CD4-positive, CD25-positive, alpha-beta regulatory T cell (primary cell): Measurements from ENCODE around the gene TTC13. TPM values are rescaled to one million over a fixed set of nuclear protein-coding genes. Genes with fewer than 3 reads are reported as not detected.
A peak's percentile ranks its signal among the peaks of the same experiment; 100 is the strongest.
"Not testable (repeated sequence)": the region's sequence is repeated elsewhere in the genome, so short reads cannot be mapped to it uniquely, and the experiment has no call there.

Source experiments
- ATAC-seq, 2 donors: fragments of 150-1000 bp; cut with Tn5 transposase; one replicate each; pipeline ENCODE4 v1.10.0; 2021; ENCODE audit warnings: low read depth in 2 of 2, moderate number of reproducible peaks in 2 of 2, moderate library complexity in 1 of 2
- DNase-seq, 3 donors: peaks; one replicate each; pipeline versions ENCODE4 v3.0.0 to v3.0.0-alpha.2; 2012 to 2022; ENCODE audit warnings: mixed read lengths in 1 of 3
- H3K27ac ChIP-seq: one replicate; pipeline ENCODE4 v1.7.0; 2013; ENCODE audit warnings: mild to moderate bottlenecking, low read length; ENCODE audit not compliant: insufficient read depth, poor library complexity, severe bottlenecking
- H3K27me3 ChIP-seq: one replicate; pipeline ENCODE4 v1.7.0; 2013; ENCODE audit warnings: low read length; ENCODE audit not compliant: control insufficient read depth, insufficient read depth
- H3K36me3 ChIP-seq: one replicate; pipeline ENCODE4 v1.7.0; 2013; ENCODE audit warnings: mild to moderate bottlenecking, low read length, moderate library complexity; ENCODE audit not compliant: control insufficient read depth, insufficient read depth
- H3K4me1 ChIP-seq: 2 replicates; pipeline ENCODE4 v1.7.0; 2013; ENCODE audit warnings: mild to moderate bottlenecking, low read length; ENCODE audit not compliant: insufficient read depth, control insufficient read depth, poor library complexity, severe bottlenecking
- H3K4me3 ChIP-seq: one replicate; pipeline ENCODE4 v1.7.0; 2013; ENCODE audit warnings: low read depth, mild to moderate bottlenecking, low read length, moderate library complexity
- H3K9me3 ChIP-seq, 2 experiments: 1 replicate in 1 of 2; 2 replicates in 1 of 2; pipeline ENCODE4 v1.7.0; 2013; ENCODE audit warnings: low read length in 2 of 2, mild to moderate bottlenecking in 1 of 2, moderate library complexity in 1 of 2; ENCODE audit not compliant: control insufficient read depth in 2 of 2
- H3K27ac Mint-ChIP-seq, 3 donors: one replicate each; pipeline ENCODE4 v1.8.0; 2020 to 2022; ENCODE audit warnings: mild to moderate bottlenecking in 3 of 3, mixed read lengths in 3 of 3, moderate library complexity in 2 of 3
- H3K27me3 Mint-ChIP-seq: one replicate; pipeline ENCODE4 v1.8.0; 2022; ENCODE audit warnings: mild to moderate bottlenecking, mixed read lengths
- H3K36me3 Mint-ChIP-seq: one replicate; pipeline ENCODE4 v1.8.0; 2020; ENCODE audit warnings: mixed read lengths
- H3K4me1 Mint-ChIP-seq, 4 donors: one replicate each; pipeline ENCODE4 v1.8.0; 2020 to 2022; ENCODE audit warnings: mixed read lengths in 4 of 4, mild to moderate bottlenecking in 1 of 4
- H3K4me3 Mint-ChIP-seq, 4 donors: one replicate each; pipeline ENCODE4 v1.8.0; 2020 to 2022; ENCODE audit warnings: mild to moderate bottlenecking in 4 of 4, mixed read lengths in 4 of 4, moderate library complexity in 3 of 4
- H3K9me3 Mint-ChIP-seq, 7 donors: one replicate each; pipeline ENCODE4 v1.8.0; 2020 to 2022; ENCODE audit warnings: mixed read lengths in 7 of 7, mild to moderate bottlenecking in 3 of 7, moderate library complexity in 2 of 7
- polyA plus RNA-seq, 4 donors: library from polyadenylated mRNA; unstranded; fragments of 300-500 nt; fragmentation: Illumina TruSeq; gene quantifications; one replicate each; pipeline ENCODE4 v1.2.3, GENCODE V29; 2021
- total RNA-seq: library from RNA; stranded (reverse); gene quantifications from one replicate; pipeline ENCODE4 v1.2.3, GENCODE V29; 2022

The TTC13 gene, protein sequence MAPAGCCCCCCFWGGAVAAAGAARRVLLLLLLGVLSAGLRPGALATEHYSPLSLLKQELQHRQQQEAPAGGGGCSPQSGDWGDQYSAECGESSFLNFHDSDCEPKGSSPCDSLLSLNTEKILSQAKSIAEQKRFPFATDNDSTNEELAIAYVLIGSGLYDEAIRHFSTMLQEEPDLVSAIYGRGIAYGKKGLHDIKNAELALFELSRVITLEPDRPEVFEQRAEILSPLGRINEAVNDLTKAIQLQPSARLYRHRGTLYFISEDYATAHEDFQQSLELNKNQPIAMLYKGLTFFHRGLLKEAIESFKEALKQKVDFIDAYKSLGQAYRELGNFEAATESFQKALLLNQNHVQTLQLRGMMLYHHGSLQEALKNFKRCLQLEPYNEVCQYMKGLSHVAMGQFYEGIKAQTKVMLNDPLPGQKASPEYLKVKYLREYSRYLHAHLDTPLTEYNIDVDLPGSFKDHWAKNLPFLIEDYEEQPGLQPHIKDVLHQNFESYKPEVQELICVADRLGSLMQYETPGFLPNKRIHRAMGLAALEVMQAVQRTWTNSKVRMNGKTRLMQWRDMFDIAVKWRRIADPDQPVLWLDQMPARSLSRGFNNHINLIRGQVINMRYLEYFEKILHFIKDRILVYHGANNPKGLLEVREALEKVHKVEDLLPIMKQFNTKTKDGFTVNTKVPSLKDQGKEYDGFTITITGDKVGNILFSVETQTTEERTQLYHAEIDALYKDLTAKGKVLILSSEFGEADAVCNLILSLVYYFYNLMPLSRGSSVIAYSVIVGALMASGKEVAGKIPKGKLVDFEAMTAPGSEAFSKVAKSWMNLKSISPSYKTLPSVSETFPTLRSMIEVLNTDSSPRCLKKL
- total RNA-seq (40.5 TPM), polyA plus RNA-seq (10 to 100 TPM in 3 of 4 donors, 1 to 10 TPM in 1; 8.9 to 13.8 (median 11.1) TPM)

DNA sequence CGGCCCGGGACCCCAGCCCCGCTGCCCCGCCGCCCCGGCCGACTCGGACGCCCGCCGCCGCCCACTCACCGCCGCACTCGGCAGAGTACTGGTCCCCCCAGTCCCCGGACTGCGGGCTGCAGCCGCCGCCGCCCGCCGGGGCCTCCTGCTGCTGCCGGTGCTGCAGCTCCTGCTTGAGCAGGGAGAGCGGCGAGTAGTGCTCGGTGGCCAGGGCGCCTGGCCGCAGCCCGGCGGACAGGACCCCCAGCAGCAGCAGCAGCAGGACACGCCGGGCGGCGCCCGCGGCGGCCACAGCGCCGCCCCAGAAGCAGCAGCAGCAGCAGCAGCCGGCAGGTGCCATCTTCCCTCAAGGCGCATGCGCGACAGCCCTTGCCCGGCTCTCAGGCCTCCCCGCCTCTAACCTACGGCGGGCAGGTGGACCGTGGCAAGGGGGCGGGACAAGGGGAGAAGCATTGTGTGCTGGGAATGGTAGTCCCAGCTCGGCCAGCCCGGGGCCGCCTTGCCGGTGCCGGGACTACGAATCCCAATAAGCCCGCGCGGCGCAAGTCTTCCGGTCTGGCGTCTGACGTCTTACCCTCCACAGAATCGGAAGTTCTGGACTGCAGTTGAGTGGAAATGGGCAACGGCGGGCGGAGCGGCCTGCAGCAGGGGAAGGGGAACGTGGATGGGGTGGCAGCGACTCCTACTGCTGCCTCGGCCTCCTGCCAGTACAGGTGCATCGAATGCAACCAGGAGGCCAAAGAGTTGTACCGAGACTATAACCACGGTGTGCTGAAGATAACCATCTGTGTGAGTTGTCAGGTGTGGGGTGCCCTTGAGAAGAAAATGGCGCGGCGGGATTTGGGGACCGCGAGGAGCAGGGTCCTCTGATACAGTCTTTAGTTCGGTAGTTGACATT is at the start of gene TTC13, which contains the start of gene ARV1:
TSS of gene TTC13 (minus strand) at position 371 of the 898 bp plus-strand sequence. CDS start at position 340, 31 bp downstream.
TSS of gene ARV1 (plus strand) at position 604 of the 898 bp plus-strand sequence. CDS start at position 616, 12 bp downstream.
- peak; percentile 97 to 99 (median 98) for DNase-seq
- H3K36me3 Mint-ChIP-seq, result peaks cover 5% of the 10 kb centered on the region
- peaks cover 8 to 39% (median 29%) of the 10 kb centered on the region in 4 donors for H3K4me1 Mint-ChIP-seq
- Histone ChIP-seq H3K27ac (peak within 1 kb of the TSS; percentile 84), H3K27me3 (no peaks in the 10 kb centered on the region), H3K36me3 (peaks cover 18% of the 10 kb centered on the region), H3K4me3 (peak within 1 kb of the TSS; percentile 91), H3K4me1 (peaks cover 47% of the 10 kb centered on the region), H3K9me3 (no peaks in the 10 kb centered on the region)
- H3K27ac Mint-ChIP-seq, result peak within 1 kb of the TSS; percentile 93 to 98 (median 94)
- H3K9me3 Mint-ChIP-seq, result no peaks in the 10 kb centered on the region
- peak; percentile 96 to 97 for ATAC-seq
- peak within 1 kb of the TSS; percentile 89 to 97 (median 95) for H3K4me3 Mint-ChIP-seq
- no peaks in the 10 kb centered on the region for H3K27me3 Mint-ChIP-seq

DNA sequence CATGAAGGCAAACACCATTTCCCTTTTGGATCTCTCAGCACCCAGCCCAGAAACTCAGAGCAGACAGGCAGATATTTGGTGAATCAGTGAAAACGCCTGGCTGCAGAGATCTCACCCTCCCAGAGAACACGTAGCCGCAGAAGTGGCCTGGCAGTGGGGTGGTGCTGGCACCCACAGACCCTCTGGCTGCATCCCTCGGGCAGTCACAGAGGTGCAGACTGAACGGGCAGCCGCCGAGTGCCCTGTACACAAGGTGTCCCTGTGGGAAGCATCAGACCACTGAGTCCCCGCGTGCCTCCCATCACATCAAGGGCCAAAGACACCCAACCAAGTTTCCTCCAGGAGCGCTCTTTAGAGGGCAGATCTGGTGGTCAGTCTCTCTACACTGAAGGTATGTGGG is 49.3 kb upstream of the TTC13 start:
- Mint-ChIP-seq H3K36me3 (peaks cover 14% of the 10 kb centered on the region), H3K4me1 (peaks cover 0 to 10% (median 3%) of the 10 kb centered on the region in 4 donors), H3K9me3 (no peaks in the 10 kb centered on the region), H3K27me3 (no peaks in the 10 kb centered on the region), H3K27ac (no peak overlapping the region), H3K4me3 (no peak overlapping the region)
- H3K9me3 ChIP-seq, result no peaks in the 10 kb centered on the region
- no peak for DNase-seq
- ATAC-seq, result no peak
- H3K27ac ChIP-seq, result no peak overlapping the region
- H3K4me3 ChIP-seq, result no peak overlapping the region
- H3K36me3 ChIP-seq, result no peaks in the 10 kb centered on the region
- no peaks in the 10 kb centered on the region for H3K4me1 ChIP-seq
- no peaks in the 10 kb centered on the region for H3K27me3 ChIP-seq

DNA sequence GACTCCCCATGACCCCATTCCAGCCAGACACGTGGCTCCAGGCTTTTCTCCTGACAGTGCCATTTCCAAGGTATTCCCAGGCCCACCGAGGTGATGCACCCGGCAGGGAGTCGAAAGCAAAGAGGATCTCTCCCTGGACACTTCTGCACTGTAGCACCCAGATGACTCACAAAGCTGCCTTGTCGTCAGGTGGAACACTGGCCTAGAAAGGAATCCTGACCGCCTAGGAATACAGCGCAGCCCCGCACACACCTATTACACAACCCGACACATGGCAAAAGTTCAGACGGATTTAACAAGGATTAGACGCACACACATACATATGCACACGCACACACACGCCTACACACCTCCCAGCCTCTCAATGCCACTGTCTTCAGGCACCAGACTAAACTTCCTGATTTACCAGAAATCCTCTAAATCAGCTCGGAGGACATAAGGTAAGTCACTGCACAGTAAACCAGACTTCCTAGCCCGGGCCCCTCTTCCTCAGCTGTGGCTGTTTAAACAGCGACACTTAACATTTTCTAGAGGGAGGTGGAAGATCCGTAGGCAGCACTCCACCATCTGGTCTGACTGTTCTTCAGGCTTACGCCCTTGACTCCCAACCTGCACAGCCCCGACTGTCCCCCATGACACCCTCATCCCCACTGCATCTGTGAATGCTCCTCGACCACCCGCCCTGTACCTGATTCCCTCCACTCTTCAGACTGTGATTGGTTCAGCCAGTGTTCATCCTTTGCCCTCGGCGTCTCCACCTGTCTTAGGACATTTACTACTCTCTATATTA is 48.7 kb upstream of the TTC13 start:
- no peak overlapping the region for H3K4me3 Mint-ChIP-seq
- H3K4me1 Mint-ChIP-seq, result peaks cover 0 to 11% (median 3%) of the 10 kb centered on the region in 4 donors
- H3K27ac Mint-ChIP-seq, result no peak overlapping the region

DNA sequence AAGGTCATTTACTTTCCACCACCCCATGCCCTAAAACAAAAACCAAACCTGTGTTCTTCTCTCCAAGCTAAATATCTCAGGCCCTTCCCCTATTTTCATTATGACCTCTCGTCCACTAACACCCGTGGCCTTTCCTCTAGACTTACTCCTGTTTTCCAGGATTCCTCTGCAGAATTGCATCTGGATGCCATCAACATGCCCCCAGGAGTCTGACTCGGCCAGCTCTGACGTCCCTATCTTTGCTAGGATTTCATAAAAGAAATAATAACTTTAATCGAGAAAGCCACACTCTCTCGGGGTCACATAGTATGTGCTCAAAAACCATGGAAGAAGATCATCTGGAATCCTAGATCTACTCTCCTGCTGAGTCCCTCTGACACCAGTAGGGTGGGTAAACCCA is 47.9 kb upstream of the TTC13 start:
- Histone ChIP-seq H3K27ac (no peak overlapping the region), H3K36me3 (no peaks in the 10 kb centered on the region), H3K9me3 (no peaks in the 10 kb centered on the region), H3K4me3 (no peak overlapping the region), H3K27me3 (no peaks in the 10 kb centered on the region), H3K4me1 (no peaks in the 10 kb centered on the region)
- ATAC-seq (no peak), DNase-seq (no peak)
- Mint-ChIP-seq H3K9me3 (no peaks in the 10 kb centered on the region), H3K4me1 (peaks cover 0 to 12% (median 3%) of the 10 kb centered on the region in 4 donors), H3K27ac (no peak overlapping the region), H3K36me3 (peaks cover 14% of the 10 kb centered on the region), H3K27me3 (no peaks in the 10 kb centered on the region), H3K4me3 (no peak overlapping the region)

More for the DNA sequence above, 48.7 kb upstream of the TTC13 start:
- H3K4me1 ChIP-seq, result no peaks in the 10 kb centered on the region
- H3K27ac ChIP-seq, result no peak overlapping the region
- H3K27me3 ChIP-seq, result no peaks in the 10 kb centered on the region
- Mint-ChIP-seq H3K27me3 (no peaks in the 10 kb centered on the region), H3K9me3 (no peaks in the 10 kb centered on the region), H3K36me3 (peaks cover 14% of the 10 kb centered on the region)
- H3K9me3 ChIP-seq, result no peaks in the 10 kb centered on the region
- no peak for ATAC-seq
- H3K36me3 ChIP-seq, result no peaks in the 10 kb centered on the region
- no peak overlapping the region for H3K4me3 ChIP-seq
- no peak for DNase-seq

DNA sequence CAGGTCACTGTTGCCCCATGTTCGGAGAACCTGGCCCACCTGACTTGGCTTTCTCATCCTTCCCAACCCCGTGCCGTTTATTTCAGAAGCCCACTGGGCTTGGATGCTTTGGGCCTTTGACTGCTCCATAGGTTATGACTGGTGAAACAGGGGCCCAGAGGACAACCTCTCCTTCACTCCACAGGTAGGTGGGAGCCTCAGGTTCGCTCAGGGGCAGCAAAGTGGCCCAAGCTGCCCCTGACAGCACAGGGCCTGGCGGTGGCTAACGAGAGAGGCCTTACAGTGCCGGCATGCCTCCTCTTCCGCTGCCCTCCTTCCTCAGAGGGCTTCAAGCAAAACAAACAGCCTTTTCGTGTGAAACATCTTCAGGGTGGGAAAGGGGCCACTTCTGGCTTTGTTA is 44.5 kb upstream of the TTC13 start:
- Histone ChIP-seq H3K4me3 (no peak overlapping the region), H3K4me1 (peaks cover 4% of the 10 kb centered on the region), H3K9me3 (no peaks in the 10 kb centered on the region), H3K27me3 (no peaks in the 10 kb centered on the region), H3K27ac (no peak overlapping the region), H3K36me3 (no peaks in the 10 kb centered on the region)
- Mint-ChIP-seq H3K27ac (peak overlapping the region in 1 of 3 donors; percentile 31), H3K36me3 (peaks cover 10% of the 10 kb centered on the region), H3K9me3 (no peaks in the 10 kb centered on the region), H3K4me3 (no peak overlapping the region), H3K4me1 (peaks cover 0 to 12% (median 4%) of the 10 kb centered on the region in 4 donors), H3K27me3 (no peaks in the 10 kb centered on the region)
- DNase-seq, result no peak
- no peak for ATAC-seq

DNA sequence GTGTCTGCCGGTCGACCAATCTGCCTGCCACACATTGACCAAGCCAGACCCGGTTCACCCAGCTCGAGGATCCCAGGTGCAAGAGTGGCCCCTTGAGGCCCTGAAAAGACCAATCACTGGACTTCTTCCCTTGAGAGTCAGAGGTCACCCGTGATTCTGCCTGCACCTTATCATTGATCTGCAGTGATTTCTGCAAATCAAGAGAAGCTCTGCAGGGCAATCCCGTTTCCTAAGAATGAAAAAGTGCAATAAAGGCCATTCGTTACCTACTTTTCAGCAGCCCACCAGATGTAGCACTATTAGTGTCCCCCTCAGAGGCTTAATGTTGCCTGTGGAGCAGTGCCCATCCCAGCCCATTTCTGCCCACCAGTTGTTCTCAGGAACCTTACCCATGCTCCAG is 43.9 kb upstream of the TTC13 start:
- not testable (repeated sequence) for H3K4me1 Mint-ChIP-seq, H3K4me3 ChIP-seq, ATAC-seq, H3K9me3 Mint-ChIP-seq, H3K27ac Mint-ChIP-seq, H3K9me3 ChIP-seq, DNase-seq, H3K27me3 ChIP-seq, H3K4me1 ChIP-seq, H3K36me3 ChIP-seq, H3K27ac ChIP-seq, H3K4me3 Mint-ChIP-seq, H3K27me3 Mint-ChIP-seq
- H3K36me3 Mint-ChIP-seq, result peaks cover 13% of the 10 kb centered on the region
